H9 (cell line): Measurements from ENCODE around the gene SLCO4A1. TPM values are rescaled to one million over a fixed set of nuclear protein-coding genes. Genes with fewer than 3 reads are reported as not detected.

Source experiments
- DNase-seq: peaks from one replicate; pipeline ENCODE4 v3.0.0-alpha.2; 2017
- H2AFZ ChIP-seq: one replicate; pipeline ENCODE4 v1.6.1; 2013; ENCODE audit warnings: mild to moderate bottlenecking, low read length, control low read depth, moderate library complexity
- H2AK5ac ChIP-seq: 2 replicates; pipeline ENCODE4 v1.6.1; 2013; ENCODE audit warnings: low read length, control low read depth, mixed read lengths; ENCODE audit not compliant: insufficient read length
- H2BK120ac ChIP-seq: one replicate; pipeline ENCODE4 v1.6.1; 2013; ENCODE audit warnings: low read depth, mild to moderate bottlenecking, low read length, control low read depth, inconsistent platforms; ENCODE audit not compliant: poor library complexity, severe bottlenecking
- H2BK12ac ChIP-seq: 2 replicates; pipeline ENCODE4 v1.6.1; 2013; ENCODE audit warnings: low read length, control low read depth, mixed read lengths, low read depth; ENCODE audit not compliant: insufficient read length
- H2BK15ac ChIP-seq: 2 replicates; pipeline ENCODE4 v1.6.1; 2013; ENCODE audit warnings: low read depth, low read length, control low read depth
- H2BK20ac ChIP-seq: one replicate; pipeline ENCODE4 v1.6.1; 2013; ENCODE audit warnings: low read depth, mild to moderate bottlenecking, low read length, control low read depth, inconsistent platforms; ENCODE audit not compliant: poor library complexity, severe bottlenecking
- H2BK5ac ChIP-seq: 2 replicates; pipeline ENCODE4 v1.6.1; 2013; ENCODE audit warnings: low read length, control low read depth, mixed read lengths; ENCODE audit not compliant: insufficient read length
- H3K14ac ChIP-seq: 2 replicates; pipeline ENCODE4 v1.6.1; 2013; ENCODE audit warnings: low read length, control low read depth; ENCODE audit not compliant: insufficient read depth
- H3K18ac ChIP-seq: 2 replicates; pipeline ENCODE4 v1.6.1; 2013; ENCODE audit warnings: low read depth, mild to moderate bottlenecking, mixed read lengths, low read length, control low read depth; ENCODE audit not compliant: insufficient read length
- H3K23ac ChIP-seq: 2 replicates; pipeline ENCODE4 v1.6.1; 2013; ENCODE audit warnings: low read length, control low read depth, mixed read lengths, low read depth; ENCODE audit not compliant: insufficient read length
- H3K23me2 ChIP-seq: 2 replicates; pipeline ENCODE4 v1.6.1; 2013; ENCODE audit warnings: low read depth, mild to moderate bottlenecking, mixed read lengths, low read length, control low read depth; ENCODE audit not compliant: insufficient read length, poor library complexity, severe bottlenecking
- H3K27ac ChIP-seq: 2 replicates; pipeline ENCODE4 v1.5.1; 2013; ENCODE audit warnings: low read length, control low read depth, mixed read lengths, low read depth; ENCODE audit not compliant: insufficient read length
- H3K27me3 ChIP-seq: 2 replicates; pipeline ENCODE4 v1.6.1; 2013; ENCODE audit warnings: low read length, control low read depth, inconsistent platforms; ENCODE audit not compliant: insufficient read depth
- H3K4ac ChIP-seq: 2 replicates; pipeline ENCODE4 v1.6.1; 2013; ENCODE audit warnings: low read depth, mild to moderate bottlenecking, control low read depth, inconsistent platforms, low read length, moderate library complexity
- H3K4me1 ChIP-seq: 2 replicates; pipeline ENCODE4 v1.6.1; 2013; ENCODE audit warnings: low read length, control low read depth, inconsistent platforms; ENCODE audit not compliant: insufficient read depth
- H3K4me2 ChIP-seq: 2 replicates; pipeline ENCODE4 v1.6.1; 2013; ENCODE audit warnings: low read length, control low read depth, mixed read lengths; ENCODE audit not compliant: insufficient read length, insufficient read depth
- H3K56ac ChIP-seq: 2 replicates; pipeline ENCODE4 v1.6.1; 2013; ENCODE audit warnings: low read depth, mild to moderate bottlenecking, mixed read lengths, low read length, control low read depth; ENCODE audit not compliant: insufficient read length
- H3K79me1 ChIP-seq: 2 replicates; pipeline ENCODE4 v1.6.1; 2013; ENCODE audit warnings: low read depth, mild to moderate bottlenecking, moderate library complexity, low read length, control low read depth, inconsistent platforms; ENCODE audit not compliant: insufficient read depth, poor library complexity, severe bottlenecking
- H3K79me2 ChIP-seq: 2 replicates; pipeline ENCODE4 v1.6.1; 2013; ENCODE audit warnings: low read length, control low read depth, inconsistent platforms; ENCODE audit not compliant: insufficient read depth
- H3K9ac ChIP-seq: 2 replicates; pipeline ENCODE4 v1.6.1; 2013; ENCODE audit warnings: low read length, control low read depth, mixed read lengths; ENCODE audit not compliant: insufficient read length; ENCODE audit errors: extremely low read depth
- H3K9me3 ChIP-seq: one replicate; pipeline ENCODE4 v1.6.1; 2013; ENCODE audit warnings: low read depth, low read length, inconsistent platforms; ENCODE audit not compliant: control insufficient read depth
- H3T11ph ChIP-seq: one replicate; pipeline ENCODE4 v1.6.1; 2013; ENCODE audit warnings: mild to moderate bottlenecking, low read length, control low read depth, inconsistent platforms
- H4K20me1 ChIP-seq: one replicate; pipeline ENCODE4 v1.6.1; 2013; ENCODE audit not compliant: control insufficient read depth, insufficient read length, insufficient read depth
- H4K5ac ChIP-seq: 2 replicates; pipeline ENCODE4 v1.6.1; 2013; ENCODE audit warnings: low read depth, mild to moderate bottlenecking, mixed read lengths, low read length, control low read depth; ENCODE audit not compliant: insufficient read length
- H4K8ac ChIP-seq: replicated peaks from 2 replicates; pipeline ENCODE4 v1.6.1; 2013; ENCODE audit warnings: low read length, control low read depth, mixed read lengths, low read depth; ENCODE audit not compliant: insufficient read length
- H4K91ac ChIP-seq: 2 replicates; pipeline ENCODE4 v1.6.1; 2013; ENCODE audit warnings: low read depth, mild to moderate bottlenecking, moderate library complexity, mixed read lengths, low read length, control low read depth; ENCODE audit not compliant: insufficient read length
- H3K27ac Mint-ChIP-seq, 3 experiments: 2 replicates in 2 of 3; 3 replicates in 1 of 3; pipeline ENCODE4 v1.8.0; 2020 to 2021; ENCODE audit warnings: mixed read lengths in 3 of 3, mild to moderate bottlenecking in 1 of 3, moderate library complexity in 1 of 3
- H3K27me3 Mint-ChIP-seq: 2 replicates; pipeline ENCODE4 v1.8.0; 2021; ENCODE audit warnings: low read depth, mild to moderate bottlenecking, moderate library complexity, mixed read lengths
- H3K36me3 Mint-ChIP-seq, 3 experiments: 2 replicates in 2 of 3; 3 replicates in 1 of 3; pipeline ENCODE4 v1.8.0; 2020 to 2021; ENCODE audit warnings: low read depth in 3 of 3, mixed read lengths in 3 of 3; ENCODE audit not compliant: insufficient read depth in 1 of 3
- H3K4me1 Mint-ChIP-seq, 2 experiments: 2 replicates each; pipeline ENCODE4 v1.8.0; 2020; ENCODE audit warnings: mixed read lengths in 2 of 2
- H3K4me3 Mint-ChIP-seq, 2 experiments: 2 replicates in 1 of 2; 3 replicates in 1 of 2; pipeline ENCODE4 v1.8.0; 2020 to 2021; ENCODE audit warnings: mild to moderate bottlenecking in 2 of 2, mixed read lengths in 2 of 2, moderate library complexity in 1 of 2
- H3K9me3 Mint-ChIP-seq, 2 experiments: 2 replicates in 1 of 2; 3 replicates in 1 of 2; pipeline ENCODE4 v1.8.0; 2020; ENCODE audit warnings: mild to moderate bottlenecking in 2 of 2, mixed read lengths in 2 of 2, moderate library complexity in 1 of 2
- CTCF ChIP-seq: fragments of 200-600 bp; sonication (generic); conservative IDR thresholded peaks from 3 replicates; pipeline ENCODE4 v1.8.0; 2021; ENCODE audit warnings: antibody characterized with exemption, mild to moderate bottlenecking
- WGBS: extraction: QIAGEN DNeasy Blood & Tissue Kit; methylation state at CpG from one replicate; pipeline ENCODE4 v1.1.7; 2013; ENCODE audit warnings: missing lambda C conversion rate, low lambda C conversion rate, mixed read lengths; ENCODE audit not compliant: insufficient read length; ENCODE audit errors: extremely low coverage; 5-methylcytosine and 5-hydroxymethylcytosine counted together
- total RNA-seq: library from RNA; stranded (reverse); gene quantifications from 2 replicates; pipeline ENCODE4 v1.2.1, GENCODE V29; 2021

Gene SLCO4A1
- total RNA-seq, 1 experiment from 2014 or later, result 9.4 TPM

GRCh38 chr20:62716941-62717310 is 74.6 kb downstream of the SLCO4A1 start:
- H3K9me3 ChIP-seq, result peaks cover 4% of the 10 kb centered on the region
- H3K56ac ChIP-seq, result no peak overlapping the region
- no peak overlapping the region for H3T11ph ChIP-seq
- no peaks in the 10 kb centered on the region for H3K79me1 ChIP-seq
- no peak overlapping the region for H2BK120ac ChIP-seq
- H3K27me3 Mint-ChIP-seq, result peaks cover 78% of the 10 kb centered on the region
- peaks cover 2 to 16% (median 3%) of the 10 kb centered on the region in 3 experiments; a peak in 6 of 7 replicates for H3K36me3 Mint-ChIP-seq
- no peak overlapping the region for H2BK12ac ChIP-seq
- H3K9ac ChIP-seq, result no peak overlapping the region
- no peaks in the 10 kb centered on the region for H3K27me3 ChIP-seq
- no peak overlapping the region for H3K14ac ChIP-seq
- no peak for TF ChIP-seq CTCF
- H4K5ac ChIP-seq, result no peak overlapping the region
- no peaks in the 10 kb centered on the region for H3K79me2 ChIP-seq
- DNase-seq, result no peak
- H4K91ac ChIP-seq, result no peak overlapping the region
- H3K4me2 ChIP-seq, result no peak overlapping the region
- no CpG with 5 or more reads among the region's 11 CpGs for WGBS
- no peak overlapping the region for H3K23ac ChIP-seq
- no peak overlapping the region for H3K27ac ChIP-seq
- peaks cover 16 to 24% of the 10 kb centered on the region in 2 experiments for H3K9me3 Mint-ChIP-seq
- no peaks in the 10 kb centered on the region for H4K20me1 ChIP-seq
- no peaks in the 10 kb centered on the region for H3K23me2 ChIP-seq
- H4K8ac ChIP-seq, result no peak overlapping the region
- no peak overlapping the region for H3K18ac ChIP-seq
- H2AFZ ChIP-seq, result no peak overlapping the region
- H3K4ac ChIP-seq, result no peak overlapping the region
- H2BK15ac ChIP-seq, result no peak overlapping the region
- H2AK5ac ChIP-seq, result no peak overlapping the region
- peaks cover 0 to 6% of the 10 kb centered on the region in 2 experiments; a peak in 2 of 4 replicates for H3K4me1 Mint-ChIP-seq
- no peak overlapping the region for H3K4me3 Mint-ChIP-seq
- no peak overlapping the region for H2BK20ac ChIP-seq
- H2BK5ac ChIP-seq, result no peak overlapping the region
- H3K4me1 ChIP-seq, result no peaks in the 10 kb centered on the region
- peak overlapping the region in 1 of 3 experiments; percentile 56; a peak in 1 of 7 replicates for H3K27ac Mint-ChIP-seq
